Measurements from ENCODE around the gene TSPAN1. TPM values are rescaled to one million over a fixed set of nuclear protein-coding genes. Genes with fewer than 3 reads are reported as not detected.
A peak's percentile ranks its signal among the peaks of the same experiment; 100 is the strongest.

TSPAN1 gene
- total RNA-seq, 1 donor from 2014 or later, result 1.7 TPM

DNA sequence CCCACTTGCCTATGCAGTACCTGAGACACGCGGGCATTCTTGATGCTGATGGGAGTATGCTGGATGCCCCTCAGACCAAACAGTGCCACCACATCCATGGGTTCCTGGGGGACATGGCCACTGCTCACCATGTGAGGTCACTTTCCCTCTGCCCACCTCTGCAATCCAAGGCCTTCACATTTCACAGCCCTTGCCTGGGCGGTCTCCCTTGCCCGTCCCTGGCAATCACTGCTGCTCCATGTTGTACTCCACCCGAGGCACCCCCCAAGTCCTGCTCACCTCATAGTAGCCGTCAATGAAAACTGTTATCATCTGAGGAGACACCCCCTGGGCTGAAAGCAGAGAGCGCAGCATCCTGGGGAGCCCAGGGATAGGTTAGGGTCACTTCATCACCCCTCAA is 18.4 kb downstream of the TSPAN1 start:
- Histone ChIP-seq H3K79me2 (ENCODE audit: insufficient read depth, low read length) (peaks cover 15% of the 10 kb centered on the region), H3K4me1 (ENCODE audit: insufficient read depth, low read length) (peaks cover 20% of the 10 kb centered on the region), H4K20me1 (ENCODE audit: insufficient read depth, low read length) (no peaks in the 10 kb centered on the region), H3K27ac (ENCODE audit: low read depth, low read length) (no peak overlapping the region), H3K27me3 (ENCODE audit: insufficient read depth, low read length) (no peaks in the 10 kb centered on the region), H3K4me2 (ENCODE audit: low read length) (no peak overlapping the region), H2AFZ (ENCODE audit: low read depth, low read length) (no peak overlapping the region), H3K4me3 (ENCODE audit: insufficient read depth, low read depth, low read length) (no peak overlapping the region), H3K9ac (ENCODE audit: low read length) (no peak overlapping the region), H3K36me3 (ENCODE audit: insufficient read depth, low read length) (peaks cover 12% of the 10 kb centered on the region), H3K9me3 (ENCODE audit: insufficient read depth, low read depth, low read length) (no peaks in the 10 kb centered on the region)
- no peaks in the 10 kb centered on the region for H3K9me3 Mint-ChIP-seq (ENCODE audit: unreplicated experiment)
- peaks cover 21% of the 10 kb centered on the region for H3K36me3 Mint-ChIP-seq (ENCODE audit: low read depth, unreplicated experiment)
- FAIRE-seq (no peak), DNase-seq (ENCODE audit: low read depth) (no peak)
- H3K27ac Mint-ChIP-seq (ENCODE audit: unreplicated experiment), result no peak overlapping the region
- TF ChIP-seq CTCF (IDR thresholded peaks at IDR 0.05; ENCODE audit: insufficient read depth, low read depth, low read length) (no peak), EZH2 (IDR thresholded peaks at IDR 0.05; ENCODE audit: insufficient read depth, low read length) (no peak)
- no peaks in the 10 kb centered on the region for H3K27me3 Mint-ChIP-seq (ENCODE audit: low read depth, unreplicated experiment)
- no peaks in the 10 kb centered on the region for H3K4me1 Mint-ChIP-seq (ENCODE audit: low read depth, unreplicated experiment)
- no peak overlapping the region for H3K4me3 Mint-ChIP-seq (ENCODE audit: unreplicated experiment)

DNA sequence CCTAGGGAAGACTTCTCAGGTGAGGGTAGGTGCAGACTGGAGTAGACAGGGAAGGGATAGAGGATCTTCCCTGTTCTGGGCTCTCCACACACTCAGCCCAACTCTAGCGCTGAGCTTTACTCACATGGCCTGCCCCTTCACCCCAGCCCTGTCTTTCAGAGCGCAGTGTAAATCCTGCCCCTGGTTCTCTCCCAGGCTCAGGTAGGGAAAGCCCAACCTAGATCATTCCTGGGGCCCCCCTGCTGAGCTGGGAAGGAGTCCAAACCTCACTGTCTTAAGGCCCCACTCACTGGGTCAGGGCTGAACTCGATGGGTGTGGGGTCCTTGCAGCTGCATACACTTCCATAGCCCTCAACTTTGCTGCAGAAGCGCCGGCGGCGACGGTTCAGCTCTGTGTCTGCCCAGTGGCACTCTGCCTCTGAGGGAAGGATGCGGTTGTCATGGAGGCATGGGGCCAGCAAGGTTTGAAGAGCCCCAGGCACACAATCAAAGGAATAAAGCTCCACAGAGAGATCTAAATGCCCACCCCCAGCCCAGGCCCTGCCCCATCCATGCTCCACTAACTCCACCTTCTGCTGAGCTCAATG is 19.2 kb downstream of the TSPAN1 start:
- TF ChIP-seq EZH2 (IDR thresholded peaks at IDR 0.05; ENCODE audit: insufficient read depth, low read length) (no peak), CTCF (IDR thresholded peaks at IDR 0.05; ENCODE audit: insufficient read depth, low read depth, low read length) (no peak)
- Histone ChIP-seq H3K4me3 (ENCODE audit: insufficient read depth, low read depth, low read length) (no peak overlapping the region), H3K4me1 (ENCODE audit: insufficient read depth, low read length) (peaks cover 25% of the 10 kb centered on the region), H3K9ac (ENCODE audit: low read length) (no peak overlapping the region), H3K36me3 (ENCODE audit: insufficient read depth, low read length) (peaks cover 12% of the 10 kb centered on the region), H3K9me3 (ENCODE audit: insufficient read depth, low read depth, low read length) (no peaks in the 10 kb centered on the region), H3K79me2 (ENCODE audit: insufficient read depth, low read length) (peaks cover 15% of the 10 kb centered on the region), H4K20me1 (ENCODE audit: insufficient read depth, low read length) (no peaks in the 10 kb centered on the region), H2AFZ (ENCODE audit: low read depth, low read length) (no peak overlapping the region), H3K27me3 (ENCODE audit: insufficient read depth, low read length) (no peaks in the 10 kb centered on the region), H3K4me2 (ENCODE audit: low read length) (no peak overlapping the region), H3K27ac (ENCODE audit: low read depth, low read length) (no peak overlapping the region)
- H3K27me3 Mint-ChIP-seq (ENCODE audit: low read depth, unreplicated experiment), result no peaks in the 10 kb centered on the region
- no peaks in the 10 kb centered on the region for H3K9me3 Mint-ChIP-seq (ENCODE audit: unreplicated experiment)
- H3K4me1 Mint-ChIP-seq (ENCODE audit: low read depth, unreplicated experiment), result no peaks in the 10 kb centered on the region
- no peak overlapping the region for H3K27ac Mint-ChIP-seq (ENCODE audit: unreplicated experiment)
- peaks cover 21% of the 10 kb centered on the region for H3K36me3 Mint-ChIP-seq (ENCODE audit: low read depth, unreplicated experiment)
- no peak overlapping the region for H3K4me3 Mint-ChIP-seq (ENCODE audit: unreplicated experiment)
- DNase-seq (ENCODE audit: low read depth) (no peak), FAIRE-seq (no peak)

DNA sequence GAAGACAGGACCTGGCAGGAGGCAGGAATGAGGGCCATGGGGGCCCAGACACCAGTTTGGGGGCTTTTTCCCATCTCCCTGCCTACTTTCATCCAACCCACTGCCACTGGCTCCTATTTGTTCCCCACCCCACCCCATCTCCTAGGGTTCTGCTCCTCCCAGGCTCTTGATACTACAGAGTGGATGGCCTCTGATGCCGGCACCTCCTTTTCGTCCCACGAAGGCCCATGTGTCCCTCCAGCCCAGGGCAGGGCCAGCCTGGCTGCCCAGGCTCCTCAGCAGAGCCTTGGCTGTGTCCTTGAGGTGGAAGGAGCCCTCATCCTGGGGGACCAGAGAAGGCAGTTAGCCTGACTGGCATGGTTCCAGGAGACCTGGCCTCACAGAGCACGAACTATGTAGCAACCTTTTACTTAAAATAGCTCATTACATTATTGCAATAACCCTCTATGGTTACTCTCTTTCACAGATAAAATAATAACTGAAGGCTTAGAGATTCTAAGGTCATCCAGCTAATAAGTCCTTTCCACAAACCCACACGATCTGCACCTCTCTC is 19.8 kb downstream of the TSPAN1 start:
- Mint-ChIP-seq H3K27me3 (ENCODE audit: low read depth, unreplicated experiment) (no peaks in the 10 kb centered on the region), H3K4me3 (ENCODE audit: unreplicated experiment) (no peak overlapping the region), H3K9me3 (ENCODE audit: unreplicated experiment) (no peaks in the 10 kb centered on the region), H3K36me3 (ENCODE audit: low read depth, unreplicated experiment) (peaks cover 21% of the 10 kb centered on the region), H3K27ac (ENCODE audit: unreplicated experiment) (peak overlapping the region; percentile 6), H3K4me1 (ENCODE audit: low read depth, unreplicated experiment) (no peaks in the 10 kb centered on the region)
- no peak overlapping the region for H3K4me2 ChIP-seq (ENCODE audit: low read length)
- TF ChIP-seq EZH2 (IDR thresholded peaks at IDR 0.05; ENCODE audit: insufficient read depth, low read length) (no peak), CTCF (IDR thresholded peaks at IDR 0.05; ENCODE audit: insufficient read depth, low read depth, low read length) (no peak)
- H3K36me3 ChIP-seq (ENCODE audit: insufficient read depth, low read length), result peaks cover 10% of the 10 kb centered on the region
- H3K27ac ChIP-seq (ENCODE audit: low read depth, low read length), result no peak overlapping the region
- H3K27me3 ChIP-seq (ENCODE audit: insufficient read depth, low read length), result no peaks in the 10 kb centered on the region
- no peaks in the 10 kb centered on the region for H4K20me1 ChIP-seq (ENCODE audit: insufficient read depth, low read length)
- no peak for FAIRE-seq
- no peaks in the 10 kb centered on the region for H3K9me3 ChIP-seq (ENCODE audit: insufficient read depth, low read depth, low read length)
- no peak overlapping the region for H2AFZ ChIP-seq (ENCODE audit: low read depth, low read length)
- H3K79me2 ChIP-seq (ENCODE audit: insufficient read depth, low read length), result peaks cover 15% of the 10 kb centered on the region
- DNase-seq (ENCODE audit: low read depth), result no peak
- H3K9ac ChIP-seq (ENCODE audit: low read length), result no peak overlapping the region
- peaks cover 25% of the 10 kb centered on the region for H3K4me1 ChIP-seq (ENCODE audit: insufficient read depth, low read length)
- H3K4me3 ChIP-seq (ENCODE audit: insufficient read depth, low read depth, low read length), result no peak overlapping the region
